Activated gamma-delta T cell treated with anti-CD3 and anti-CD28 coated beads, Interleukin-2, amount 50 U/mL, for 16 hours (primary cell): Measurements from ENCODE around the gene ENAH.
A peak's percentile ranks its signal among the peaks of the same experiment; 100 is the strongest.

Source experiments
- DNase-seq: peaks from one replicate; pipeline ENCODE4 v3.0.0-alpha.2; 2020; ENCODE audit warnings: low read depth

The ENAH gene

DNA sequence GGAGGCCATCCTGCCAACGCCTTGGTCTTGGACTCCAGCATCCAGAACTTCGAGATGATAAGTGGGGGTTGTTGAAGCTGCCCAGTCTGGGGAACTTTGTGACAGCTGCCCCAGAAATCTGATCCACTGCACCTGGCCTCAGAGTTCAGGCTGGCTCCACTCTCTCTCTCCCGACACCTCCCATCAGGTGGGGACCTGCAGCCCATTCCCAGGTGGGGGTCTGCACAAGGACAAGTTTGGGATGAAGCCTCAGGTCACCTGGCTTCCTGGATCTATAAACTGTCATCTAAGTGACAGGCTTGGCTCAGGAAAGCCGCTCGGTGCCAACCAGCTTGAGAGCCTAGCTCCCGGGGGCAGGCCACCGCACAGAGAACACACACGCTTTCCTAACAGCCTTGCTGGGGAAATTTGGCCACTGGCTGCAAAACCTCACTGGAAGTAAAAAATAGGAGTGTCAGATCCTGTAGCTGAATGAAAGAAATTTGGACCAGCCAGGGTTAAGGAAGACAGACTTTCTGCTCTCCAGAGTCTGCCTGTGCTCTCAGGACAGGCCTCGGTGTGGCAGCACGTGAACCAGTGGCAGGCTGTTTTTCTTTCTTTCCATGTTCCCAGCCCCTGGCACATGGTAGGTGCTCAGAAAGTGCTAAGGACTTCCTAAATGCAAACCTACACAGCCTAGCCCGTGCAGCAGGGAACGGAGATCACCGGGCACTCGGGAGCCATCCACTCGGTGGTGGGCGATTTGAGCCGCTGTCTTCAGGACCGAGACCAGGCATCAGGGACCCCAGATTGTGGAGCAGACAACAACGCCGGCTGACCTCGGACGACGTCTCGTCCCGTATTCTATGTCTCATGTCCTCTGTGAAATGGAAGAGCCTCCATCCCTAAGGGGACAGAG, 182.5 kb downstream of the ENAH start:
- DNase-seq = no peak

DNA sequence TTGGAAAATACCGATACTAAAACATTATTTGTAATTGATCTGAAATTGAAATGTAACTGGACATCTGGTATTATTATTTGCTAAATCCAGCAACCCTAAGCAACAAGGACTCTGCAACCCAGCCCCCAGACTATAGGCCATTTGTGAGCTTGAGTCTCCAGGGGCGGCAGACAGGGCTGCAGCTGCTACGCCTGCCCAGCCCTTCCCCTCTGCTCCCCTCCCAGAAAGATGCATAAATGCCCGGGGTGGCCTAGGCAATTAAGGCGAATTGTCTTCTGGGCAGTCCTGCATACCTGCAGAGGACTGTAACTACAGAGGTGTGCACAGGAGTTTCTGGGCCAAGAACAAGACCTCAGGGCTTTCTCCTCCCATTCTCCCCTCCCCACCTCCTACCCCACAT, 183.9 kb downstream of the ENAH start:
- no peak for DNase-seq

DNA sequence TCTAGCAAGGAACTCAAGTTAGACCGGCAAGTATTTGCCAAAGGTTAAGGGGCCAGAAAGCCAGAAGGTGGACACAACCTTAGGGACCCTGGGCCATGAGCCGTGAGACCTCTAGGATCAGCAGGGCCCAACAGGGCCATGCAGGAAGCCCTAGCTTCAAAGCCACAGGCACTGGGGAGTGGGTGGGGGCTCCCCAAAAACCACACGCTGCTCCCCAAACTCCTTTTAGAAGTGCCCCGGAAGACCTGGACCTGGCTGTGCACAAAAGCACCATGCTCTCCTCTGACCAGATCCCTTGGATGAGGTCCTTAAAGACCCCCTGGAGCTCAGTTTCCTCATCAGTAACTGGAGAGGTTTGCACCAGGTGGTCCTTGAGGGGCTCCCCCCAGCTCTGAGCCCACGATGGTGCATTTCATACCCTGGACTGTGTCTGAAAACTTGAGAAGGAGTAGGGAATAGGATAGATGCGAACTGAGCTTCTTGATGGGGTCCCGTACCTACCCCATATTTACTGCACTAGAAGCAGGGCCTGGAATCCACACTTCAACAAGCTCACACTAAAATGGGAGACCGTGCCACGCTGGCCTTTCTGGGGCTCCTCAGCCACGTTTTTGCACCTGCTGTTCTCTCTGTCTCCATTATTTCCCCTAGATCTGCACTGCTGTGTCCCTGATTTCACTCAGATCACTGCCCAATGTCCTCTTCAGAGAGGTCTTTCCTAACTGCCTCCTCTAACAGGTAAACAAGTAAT, 184.5 kb downstream of the ENAH start:
- no peak for DNase-seq

DNA sequence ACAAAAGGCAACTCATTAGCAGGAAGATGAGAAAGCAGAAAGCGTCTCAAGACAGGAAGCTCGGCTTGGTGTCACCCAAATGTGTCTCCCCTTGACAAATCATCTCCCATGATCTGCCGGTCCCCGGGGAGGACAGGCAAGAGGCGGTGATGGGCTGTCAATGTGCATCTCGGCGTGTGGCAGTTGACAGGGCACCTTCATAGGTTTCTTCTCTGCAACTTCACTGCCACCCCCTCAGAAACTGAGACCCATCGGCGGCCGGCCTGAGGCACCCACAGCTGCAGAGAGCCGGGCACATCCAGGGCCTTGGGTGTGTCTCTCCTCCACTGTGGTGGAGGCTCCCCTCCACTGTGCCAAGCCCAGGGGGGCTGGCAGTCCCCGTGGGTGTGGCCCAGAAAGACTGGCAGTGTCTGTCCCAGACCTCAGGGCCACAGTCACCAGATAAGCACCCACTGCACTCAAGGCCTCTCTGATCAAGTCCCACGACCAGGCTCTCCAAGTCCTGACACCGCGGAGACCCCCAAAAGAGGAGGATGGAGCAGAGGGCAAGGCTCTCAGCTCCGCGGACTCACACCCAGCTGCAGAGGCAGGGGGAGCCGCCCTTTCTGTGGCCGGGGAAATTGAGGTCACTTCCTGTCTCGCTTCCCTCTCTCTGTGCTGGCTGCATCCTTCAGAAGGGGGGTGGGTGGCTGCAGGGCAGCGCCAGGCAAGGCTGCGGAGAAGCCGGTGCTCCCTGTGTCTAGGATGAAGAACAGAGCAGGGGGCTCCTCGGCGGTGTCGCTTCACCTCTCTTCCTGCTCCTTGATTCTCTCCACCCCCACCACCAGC, 185.5 kb downstream of the ENAH start:
- peak; percentile 67 for DNase-seq

DNA sequence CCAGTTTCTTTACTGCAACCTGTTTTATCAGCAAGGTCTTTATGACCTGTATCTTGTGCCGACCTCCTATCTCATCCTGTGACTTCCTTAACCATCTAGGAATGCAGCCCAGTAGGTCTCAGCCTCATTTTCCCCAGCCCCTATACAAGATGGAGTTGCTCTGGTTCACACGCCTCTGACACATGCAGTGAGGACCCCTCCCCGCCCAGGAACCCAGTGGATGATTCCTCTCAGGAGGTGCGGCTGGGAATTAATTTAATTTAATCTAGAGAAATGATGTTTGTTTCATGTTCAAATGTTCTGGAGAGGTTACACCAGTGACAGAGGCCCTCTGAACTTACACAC, 186.1 kb downstream of the ENAH start:
- DNase-seq = no peak

DNA sequence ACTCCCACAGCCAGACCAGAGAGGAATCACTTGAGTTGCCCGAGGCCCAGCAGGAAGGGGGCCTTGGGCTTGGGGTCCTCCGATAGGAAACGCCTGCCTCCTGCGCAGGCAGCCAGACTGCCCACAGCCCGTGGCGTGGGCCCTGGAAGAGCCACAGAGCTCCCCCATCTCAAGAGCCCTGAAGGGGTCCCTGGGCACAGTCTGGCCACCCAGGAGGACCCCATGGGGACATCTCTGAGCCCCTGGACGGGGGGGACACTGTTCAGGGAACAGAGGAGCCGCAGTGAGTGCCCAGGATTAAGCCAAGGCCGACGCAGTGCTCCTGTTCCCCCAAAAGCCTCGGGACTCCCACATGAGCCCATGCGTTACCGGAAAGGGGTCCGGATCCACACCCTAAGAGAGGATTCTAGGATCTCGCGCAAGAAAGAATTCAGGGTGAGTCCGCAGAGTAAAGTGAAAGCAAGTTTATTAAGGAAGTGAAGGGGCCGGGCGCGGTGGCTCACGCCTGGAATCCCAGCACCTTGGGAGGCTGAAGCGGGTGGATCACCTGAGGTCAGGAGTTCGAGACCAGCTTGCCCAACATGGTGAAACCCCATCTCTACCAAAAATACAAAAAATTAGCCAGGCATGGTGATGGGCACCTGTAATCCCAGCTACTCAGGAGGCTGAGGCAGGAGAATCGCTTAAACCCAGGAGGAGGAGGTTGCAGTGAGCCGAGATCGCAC, 187.0 kb downstream of the ENAH start:
- no peak for DNase-seq

DNA sequence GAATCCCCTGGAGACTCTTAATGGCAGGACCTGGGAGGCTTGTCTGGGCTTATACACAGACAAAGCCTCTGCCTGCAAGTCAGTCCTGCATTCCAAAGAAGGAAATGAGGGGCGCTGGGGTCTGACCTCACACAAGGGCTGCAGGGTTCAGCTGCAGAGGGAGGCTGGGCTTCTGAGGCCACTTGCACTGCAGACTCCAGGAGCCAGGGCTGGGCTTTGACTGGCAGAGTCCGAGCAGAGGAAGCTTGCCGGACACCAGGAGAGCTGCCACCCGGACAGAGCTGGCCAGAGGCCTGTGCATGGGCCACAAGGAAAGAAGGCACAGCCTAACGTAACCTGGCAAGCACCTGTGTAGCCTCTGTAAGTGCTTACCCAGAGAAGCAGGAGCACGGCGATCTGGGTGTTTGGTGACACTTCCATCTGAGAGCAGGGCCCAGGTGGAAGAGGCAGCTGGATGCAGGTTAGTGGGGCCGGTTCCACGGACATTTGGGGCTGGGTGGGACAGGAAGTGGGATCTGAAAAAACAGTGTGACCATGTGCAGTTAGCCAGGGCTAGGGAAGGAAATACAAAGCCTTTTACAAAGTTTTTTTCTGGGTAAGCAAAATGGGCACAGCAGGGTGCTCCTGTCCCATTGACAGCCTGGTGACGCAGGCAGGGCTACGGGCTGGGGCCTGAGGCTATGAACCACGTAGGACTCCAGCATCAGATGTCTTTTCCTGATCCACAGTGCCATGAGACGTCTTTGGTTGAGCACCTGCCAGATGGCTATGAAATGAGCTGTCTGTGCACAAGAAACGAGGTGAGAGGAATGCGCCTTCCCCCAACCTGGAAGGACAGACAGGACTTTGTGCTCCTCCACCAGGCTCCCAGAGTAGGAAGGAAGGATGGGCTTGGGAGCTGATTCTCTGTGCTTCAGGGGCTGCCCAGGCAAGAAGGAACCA, 187.8 kb downstream of the ENAH start:
- DNase-seq = no peak

DNA sequence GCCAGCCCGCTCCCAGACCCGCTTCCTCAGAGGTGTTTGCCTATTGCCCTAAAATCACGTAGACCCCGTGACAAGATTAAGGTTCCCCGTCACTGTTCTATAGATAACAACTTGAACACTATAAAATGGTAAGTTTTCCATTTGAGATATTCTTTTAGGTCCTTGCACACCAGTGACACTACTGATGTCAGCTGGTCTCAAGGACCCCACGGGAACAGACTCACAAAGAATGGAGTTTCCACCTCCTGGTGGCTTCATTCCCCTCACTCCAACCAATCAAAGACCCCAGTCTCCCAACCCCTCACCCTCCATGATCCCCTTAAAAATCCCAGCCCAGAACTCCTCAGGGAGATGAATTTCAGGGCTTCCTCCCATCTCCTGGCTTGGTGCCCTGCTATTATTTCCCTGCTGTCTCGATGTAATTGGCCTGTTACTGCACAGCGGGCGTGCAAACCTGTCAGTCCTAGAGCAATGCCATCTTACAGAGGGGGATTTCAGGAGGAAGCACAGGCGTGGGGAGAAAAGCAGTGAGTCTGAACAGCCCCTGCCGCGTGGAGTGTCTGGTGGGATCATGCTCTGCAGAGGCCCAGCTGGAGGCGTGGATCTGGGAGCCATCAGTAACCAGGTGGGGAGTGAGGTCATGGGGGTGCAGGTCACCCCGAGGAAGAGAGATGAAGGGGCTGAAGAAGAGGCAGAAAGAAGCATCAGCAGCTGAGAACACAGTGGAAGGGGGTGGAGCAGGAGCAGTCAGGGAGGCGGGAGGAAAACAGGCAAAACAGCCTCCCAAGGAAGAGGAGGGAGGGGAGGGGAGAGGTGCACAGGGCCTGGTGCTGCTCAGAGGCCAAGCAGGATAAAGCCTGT, 190.0 kb downstream of the ENAH start:
- DNase-seq = no peak

DNA sequence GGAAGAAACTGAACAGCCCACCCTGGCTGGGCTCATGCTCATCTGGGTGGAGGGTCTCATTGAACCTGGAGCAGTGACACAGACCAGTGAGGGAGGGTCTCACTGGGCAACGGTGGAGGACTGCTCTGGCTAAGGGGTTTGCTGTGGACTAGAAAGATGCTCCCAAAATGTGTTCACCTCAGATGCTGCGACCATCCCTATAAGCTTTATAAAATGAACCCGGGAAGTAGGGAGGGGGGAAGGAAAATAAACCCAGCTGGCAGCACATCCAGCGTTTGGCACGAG, 190.6 kb downstream of the ENAH start:
- DNase-seq = no peak

DNA sequence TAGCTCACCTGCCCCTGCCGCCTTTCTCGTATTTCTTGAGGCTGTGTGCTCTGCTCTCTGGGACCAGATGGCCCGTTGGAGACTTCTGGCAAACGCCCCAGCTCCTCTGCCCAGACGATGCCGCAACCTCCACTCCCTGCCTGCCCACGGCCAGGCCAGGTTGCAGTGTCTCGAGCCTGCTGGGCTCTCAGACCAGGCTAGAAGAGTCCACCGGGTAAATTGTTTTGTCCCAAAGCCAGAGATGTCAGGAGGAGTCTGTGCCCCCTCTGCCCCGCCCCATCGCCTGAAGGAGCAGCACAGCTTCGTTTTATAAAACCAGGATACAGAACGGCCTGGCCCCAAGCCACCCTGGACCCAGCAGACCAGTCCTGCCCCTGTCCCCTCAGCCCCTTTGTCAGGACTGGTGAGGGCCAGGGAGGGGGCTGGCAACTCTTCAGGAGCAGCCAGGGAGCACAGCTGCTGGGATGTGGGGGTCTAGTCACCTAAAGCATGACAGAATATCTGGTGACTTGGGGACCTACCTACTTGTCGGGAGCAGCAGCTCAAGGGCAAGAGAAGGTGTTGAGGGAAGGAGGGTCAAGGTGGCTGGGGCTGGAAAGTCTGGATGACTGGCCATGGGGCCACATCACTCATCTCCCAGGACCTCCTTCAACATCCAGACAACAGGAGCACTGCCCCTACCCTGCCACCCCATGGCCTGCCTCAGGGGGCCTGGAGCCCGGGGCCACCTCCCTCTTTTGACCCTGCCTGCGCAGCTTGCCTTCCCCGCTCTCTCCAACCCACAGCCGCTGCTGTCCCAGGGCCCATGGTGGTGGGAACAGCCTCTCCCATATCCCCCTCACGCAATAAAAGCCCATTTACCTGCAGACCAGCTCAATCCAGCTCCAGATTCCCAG, 191.1 kb downstream of the ENAH start:
- DNase-seq = no peak

DNA sequence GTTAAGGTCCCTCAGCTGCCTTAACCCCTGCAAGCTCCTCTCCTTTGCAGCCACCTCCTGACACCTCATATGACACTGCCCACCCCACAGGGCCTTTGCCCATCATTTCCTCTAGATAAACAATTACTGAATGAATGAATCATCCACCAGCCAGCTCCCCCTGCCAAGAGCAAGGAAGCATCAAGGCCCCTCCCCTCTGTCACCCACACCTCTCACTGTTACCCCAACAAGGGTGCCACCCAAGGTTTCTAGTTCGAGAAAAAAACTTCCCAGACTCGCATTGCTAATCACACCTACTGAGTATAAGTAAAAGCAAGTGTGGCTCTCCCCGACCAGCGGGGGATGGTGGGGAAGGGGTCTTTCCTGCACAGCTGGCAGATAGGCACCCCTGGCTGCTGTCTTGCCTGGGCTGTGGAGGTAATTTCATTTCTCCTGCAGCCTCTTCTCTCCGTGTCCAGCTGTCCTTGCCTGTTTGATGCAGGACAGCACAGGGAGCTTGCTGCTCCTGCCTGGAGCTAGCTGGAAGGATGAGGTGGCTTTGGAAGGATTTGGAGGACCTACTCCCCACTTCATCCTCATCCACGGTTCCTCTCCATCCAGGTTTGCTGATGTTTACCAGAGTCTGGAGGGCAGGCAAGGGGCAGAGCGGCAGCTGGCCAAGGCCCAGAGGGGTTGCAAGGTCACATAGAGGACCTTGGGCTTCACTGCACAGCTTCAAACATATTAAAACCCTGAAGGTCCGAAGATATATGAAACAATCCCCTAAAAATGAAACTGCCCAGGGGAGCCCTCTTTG, 192.0 kb downstream of the ENAH start:
- peak; percentile 63 for DNase-seq

DNA sequence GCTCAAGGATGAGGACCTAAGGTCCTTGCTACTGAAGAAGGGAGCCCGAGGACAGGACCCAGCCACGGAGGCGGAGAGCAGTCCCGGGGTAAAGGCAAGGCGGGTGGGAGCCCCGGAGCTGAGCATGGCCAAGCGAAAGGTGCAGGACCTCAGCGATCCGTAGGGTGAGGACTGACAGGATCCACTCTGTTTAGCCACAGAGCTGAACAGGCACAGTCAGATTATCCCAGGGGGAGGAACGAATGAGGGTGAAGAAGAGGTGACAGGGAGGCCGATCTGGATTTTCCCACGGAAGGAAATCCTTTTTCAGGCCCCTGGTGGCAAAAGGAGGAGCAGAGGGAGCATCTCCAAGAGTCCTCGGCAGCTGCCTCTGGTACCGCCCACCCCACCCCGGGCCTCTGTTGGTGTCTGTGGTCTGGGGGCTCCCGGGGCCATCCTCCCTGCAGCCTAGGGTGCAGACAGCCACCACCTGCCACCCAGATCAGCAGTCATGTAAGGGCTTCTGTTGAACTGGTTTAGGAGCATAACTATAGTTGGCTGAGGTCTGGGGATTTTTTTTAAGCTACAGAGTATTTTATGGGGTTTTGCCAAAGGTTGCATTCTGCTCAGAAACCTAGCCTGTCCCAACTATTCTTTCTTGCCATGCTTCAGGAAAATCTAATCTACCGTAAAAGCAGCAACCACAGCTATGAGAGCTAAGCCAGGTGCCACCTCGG, 192.7 kb downstream of the ENAH start:
- no peak for DNase-seq

DNA sequence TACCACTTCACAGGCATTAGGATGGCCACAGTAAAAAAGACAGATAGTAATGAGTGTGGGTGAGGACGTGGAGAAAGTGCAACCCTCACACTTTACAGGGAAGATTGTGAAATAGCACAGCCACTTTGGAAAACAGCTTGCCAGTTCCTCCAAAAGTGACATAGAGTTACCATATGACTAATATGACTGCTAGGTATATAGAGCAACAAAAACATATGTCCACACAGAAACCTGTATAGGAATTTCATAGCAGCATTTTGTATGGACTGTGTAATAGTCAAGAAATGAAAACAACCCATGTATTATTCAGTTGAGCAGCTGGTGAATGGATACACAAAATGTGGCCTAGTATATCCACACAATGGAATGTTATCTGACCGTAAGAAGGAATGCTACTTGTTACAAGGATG, 194.7 kb downstream of the ENAH start:
- DNase-seq = no peak

DNA sequence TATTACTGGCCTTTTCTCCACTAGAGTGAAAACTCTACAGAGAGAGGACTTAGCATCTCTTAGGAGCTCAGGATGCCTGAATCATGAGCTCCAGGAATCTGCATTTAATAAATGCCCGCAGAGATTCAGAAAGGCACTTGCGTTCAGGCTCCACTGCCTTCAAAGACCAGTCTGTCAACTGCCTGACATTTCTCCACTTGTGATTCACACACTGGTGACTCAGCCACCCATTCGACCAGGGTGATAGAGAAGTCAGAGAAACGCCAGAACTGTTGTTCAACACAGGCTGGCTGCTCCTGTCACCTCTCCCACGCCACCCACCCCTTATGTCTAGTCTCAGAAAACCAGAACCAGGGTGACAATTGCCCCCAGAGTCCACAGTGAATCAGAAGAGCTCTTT, 198.2 kb downstream of the ENAH start:
- peak; percentile 86 for DNase-seq

DNA sequence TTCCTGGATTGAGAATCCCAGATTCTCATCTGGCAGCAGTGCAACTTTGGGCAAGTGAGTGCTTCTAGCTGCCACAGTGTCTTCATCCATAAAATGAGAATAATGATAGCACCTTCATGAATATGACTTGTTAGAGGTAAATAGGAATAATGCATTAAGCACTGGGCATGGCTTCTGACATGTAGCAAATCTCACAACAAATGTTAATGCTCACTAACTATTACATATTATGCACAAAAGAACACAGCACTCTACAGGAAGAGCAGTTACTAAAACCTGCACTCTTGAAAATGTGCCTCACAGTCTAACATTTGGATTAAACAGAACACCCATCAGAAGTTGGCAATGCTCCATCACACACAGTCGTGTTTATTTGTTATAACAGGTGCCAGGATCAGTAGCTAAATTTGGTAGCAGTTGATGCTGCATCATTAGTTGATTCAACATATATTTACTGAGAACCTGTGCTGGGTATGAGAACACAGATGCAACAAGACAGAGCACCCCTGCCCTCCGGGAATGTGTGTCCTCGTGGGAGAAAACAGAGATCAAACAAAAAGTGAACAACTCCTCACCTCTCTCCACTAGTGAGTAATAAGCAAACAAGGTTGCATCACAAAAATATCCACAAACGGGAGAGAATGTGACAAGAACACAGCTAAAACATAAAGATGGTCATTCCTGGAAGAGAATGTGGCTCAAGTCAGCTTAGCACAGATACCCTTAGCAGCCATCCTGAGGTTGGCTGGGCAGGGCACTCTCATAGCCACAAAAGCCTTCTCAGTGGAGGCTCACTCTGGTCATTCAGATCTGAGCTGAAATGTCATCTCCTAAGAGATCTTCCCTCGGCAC, 198.9 kb downstream of the ENAH start:
- no peak for DNase-seq

DNA sequence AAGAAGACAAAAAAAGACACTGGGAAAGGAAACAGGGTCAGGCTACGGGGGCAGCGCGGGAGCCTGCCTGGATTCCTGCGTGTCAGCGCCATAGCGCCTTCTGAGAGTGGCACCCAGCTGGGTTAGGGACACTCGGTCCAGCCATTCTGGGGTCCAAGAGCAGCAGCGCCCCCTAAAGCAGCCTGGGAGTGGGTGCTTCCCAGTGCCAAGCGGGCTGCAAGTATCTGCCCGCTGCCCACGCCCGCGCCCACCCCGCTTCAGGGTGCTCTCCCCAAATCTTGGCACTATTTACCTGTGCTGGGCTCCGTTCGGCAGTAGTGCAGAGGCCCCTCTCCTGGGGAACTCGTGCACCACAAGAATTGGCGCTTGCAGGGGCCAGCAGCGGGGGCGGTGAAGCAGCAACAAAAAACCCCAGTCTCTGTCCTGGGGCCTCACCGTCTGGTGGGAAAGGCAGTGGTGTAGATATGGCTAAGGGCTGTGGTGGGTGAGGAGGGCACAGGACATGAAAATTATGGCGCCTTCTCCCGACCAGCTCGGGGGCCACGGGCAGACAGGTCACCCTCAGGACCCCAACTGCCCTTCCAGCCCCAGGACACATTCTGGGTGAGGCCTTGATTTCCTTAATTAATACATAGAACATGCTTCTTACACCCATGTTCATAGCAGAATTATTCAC, 200.9 kb downstream of the ENAH start:
- no peak for DNase-seq
